Measurements from ENCODE around the gene SH3BGRL2. TPM values are rescaled to one million over a fixed set of nuclear protein-coding genes. Genes with fewer than 3 reads are reported as not detected.

Gene SH3BGRL2
- total RNA-seq, 2 donors from 2014 or later = 24.1 to 29.1 TPM

- no peaks in the 10 kb centered on the region for H3K36me3 ChIP-seq
- no peak overlapping the region for H3K27ac ChIP-seq
- TF ChIP-seq CTCF (IDR thresholded peaks at IDR 0.05) = no peak
- H3K9me3 ChIP-seq = no peaks in the 10 kb centered on the region
- no peaks in the 10 kb centered on the region for H3K27me3 ChIP-seq (replicated peaks; ENCODE audit: insufficient read depth)
- H3K4me1 ChIP-seq (ENCODE audit: control insufficient read depth in 1 of 2, low read depth in 2 of 2) = peaks cover 5 to 9% of the 10 kb centered on the region in 2 donors
- no peak for DNase-seq (ENCODE audit: low spot score)
- no peak for ATAC-seq (ENCODE audit: insufficient number of reproducible peaks, low FRiP score, low read depth)
- no peak overlapping the region for H3K4me3 ChIP-seq
These were observed 4.1 kb downstream of the SH3BGRL2 start for GRCh38 chr6:79635232-79635543.

- Histone ChIP-seq H3K27ac (no peak overlapping the region), H3K4me3 (no peak overlapping the region), H3K36me3 (no peaks in the 10 kb centered on the region), H3K9me3 (no peaks in the 10 kb centered on the region), H3K4me1 (ENCODE audit: control insufficient read depth in 1 of 2, low read depth in 2 of 2) (peaks cover 0 to 3% of the 10 kb centered on the region in 2 donors), H3K27me3 (replicated peaks; ENCODE audit: insufficient read depth) (no peaks in the 10 kb centered on the region)
- TF ChIP-seq CTCF (IDR thresholded peaks at IDR 0.05) = no peak
- ATAC-seq (ENCODE audit: insufficient number of reproducible peaks, low FRiP score, low read depth) (no peak), DNase-seq (ENCODE audit: low spot score) (no peak)
These were observed 5.5 kb downstream of the SH3BGRL2 start for GRCh38 chr6:79636673-79637072.

- Histone ChIP-seq H3K36me3 (no peaks in the 10 kb centered on the region), H3K4me3 (no peak overlapping the region), H3K4me1 (ENCODE audit: control insufficient read depth in 1 of 2, low read depth in 2 of 2) (no peaks in the 10 kb centered on the region), H3K27me3 (replicated peaks; ENCODE audit: insufficient read depth) (no peaks in the 10 kb centered on the region), H3K9me3 (no peaks in the 10 kb centered on the region), H3K27ac (no peak overlapping the region)
- no peak for ATAC-seq (ENCODE audit: insufficient number of reproducible peaks, low FRiP score, low read depth)
- no peak for DNase-seq (ENCODE audit: low spot score)
- TF ChIP-seq CTCF (IDR thresholded peaks at IDR 0.05) = no peak
These were observed 9.3 kb downstream of the SH3BGRL2 start for GRCh38 chr6:79640146-79641111.

GRCh38 chr6:79646006-79646405, 14.9 kb downstream of the SH3BGRL2 start:
- Histone ChIP-seq H3K36me3 (no peaks in the 10 kb centered on the region), H3K4me1 (ENCODE audit: control insufficient read depth in 1 of 2, low read depth in 2 of 2) (no peaks in the 10 kb centered on the region), H3K27ac (no peak overlapping the region), H3K27me3 (replicated peaks; ENCODE audit: insufficient read depth) (no peaks in the 10 kb centered on the region), H3K4me3 (no peak overlapping the region), H3K9me3 (no peaks in the 10 kb centered on the region)
- no peak for DNase-seq (ENCODE audit: low spot score)
- ATAC-seq (ENCODE audit: insufficient number of reproducible peaks, low FRiP score, low read depth) = no peak
- no peak for TF ChIP-seq CTCF (IDR thresholded peaks at IDR 0.05)

- no peak for TF ChIP-seq CTCF (IDR thresholded peaks at IDR 0.05)
- H3K4me1 ChIP-seq (ENCODE audit: control insufficient read depth in 1 of 2, low read depth in 2 of 2) = no peaks in the 10 kb centered on the region
- no peak overlapping the region for H3K4me3 ChIP-seq
- H3K27me3 ChIP-seq (replicated peaks; ENCODE audit: insufficient read depth) = no peaks in the 10 kb centered on the region
- H3K27ac ChIP-seq = no peak overlapping the region
- no peak for ATAC-seq (ENCODE audit: insufficient number of reproducible peaks, low FRiP score, low read depth)
- no peak for DNase-seq (ENCODE audit: low spot score)
- no peaks in the 10 kb centered on the region for H3K9me3 ChIP-seq
- no peaks in the 10 kb centered on the region for H3K36me3 ChIP-seq
These were observed 15.4 kb downstream of the SH3BGRL2 start for GRCh38 chr6:79646561-79646960.

Data from thoracic aorta (tissue), 2 donors.